HCT116 (cell line): ENCODE data around the gene ASCL2. TPM values are rescaled to one million over a fixed set of nuclear protein-coding genes. Genes with fewer than 3 reads are reported as not detected.

Experiments used
- ATAC-seq: fragments of 200-7000 bp; cut with Tn5 transposase; 2 replicates; pipeline ENCODE4 v1.9.1; 2020; ENCODE audit warnings: mild to moderate bottlenecking, moderate library complexity
- BruUV-seq: library from RNA; stranded (reverse); fragments of 400-500 nt; replicated peaks from 2 replicates; lab custom pipeline; 2021; lab: Mats Ljungman, UMichigan
- CTCF ChIA-PET: fragments of 300-600 bp; sonication (Branson Sonifier 250); formaldehyde crosslinking; loops from one replicate; lab custom pipeline; 2021; ENCODE audit warnings: antibody characterized with exemption; lab: Charles Lee
- POLR2A ChIA-PET: fragments of 300-600, 350-600 bp; sonication (Branson Sonifier 250); formaldehyde crosslinking; loops from one replicate; lab custom pipeline; 2021; ENCODE audit warnings: antibody characterized with exemption; lab: Charles Lee
- RAD21 ChIA-PET, 2 experiments: fragments of 300-600 bp; sonication (Branson Sonifier 250); formaldehyde crosslinking; loops; one replicate each; lab custom pipeline; 2023; ENCODE audit warnings: low total read pairs in 2 of 2; ENCODE audit not compliant: uncharacterized antibody in 2 of 2, unreplicated experiment in 2 of 2, low non-redundant PET in 1 of 2; lab: Charles Lee
- DNase-seq: peaks from one replicate; pipeline ENCODE4 v3.0.0-alpha.2; 2010; ENCODE audit warnings: low read depth, low spot score
- H2AFZ ChIP-seq: fragments of 200-600 bp; shearing (Covaris generic), sonication (generic); 2 replicates; pipeline ENCODE4 v1.6.1; 2017; ENCODE audit warnings: low read depth, mixed run types, mixed read lengths, antibody characterized with exemption, low read length; ENCODE audit not compliant: poor library complexity, severe bottlenecking
- H3K27ac ChIP-seq: 2 replicates; pipeline ENCODE4 v1.5.1; 2012; ENCODE audit warnings: low read depth, low read length
- H3K27me3 ChIP-seq: fragments of 200-600 bp; sonication (generic); 2 replicates; pipeline ENCODE4 v1.6.1; 2016; ENCODE audit warnings: mixed run types, low read length, mixed read lengths; ENCODE audit not compliant: insufficient read depth
- H3K36me3 ChIP-seq, 2 experiments: fragments of 200-500 bp in 1 of 2; fragments of 200-600 bp in 1 of 2; sonication (Bioruptor generic) in 1 of 2; sonication (generic) in 1 of 2; 2 replicates each; pipeline versions ENCODE4 v1.5.1 to v1.6.1; 2014 to 2016; ENCODE audit warnings: low read length in 2 of 2, inconsistent platforms in 1 of 2, mixed read lengths in 1 of 2, mixed run types in 1 of 2; ENCODE audit not compliant: insufficient read depth in 2 of 2, control insufficient read depth in 1 of 2
- H3K4me1 ChIP-seq, 2 experiments: fragments of 200-600 bp in 1 of 2; sonication (generic) in 1 of 2; 2 replicates each; pipeline versions ENCODE4 v1.5.1 to v1.6.1; 2012 to 2017; ENCODE audit warnings: low read length in 2 of 2, inconsistent platforms in 1 of 2, mild to moderate bottlenecking in 1 of 2, mixed read lengths in 1 of 2, mixed run types in 1 of 2, moderate library complexity in 1 of 2; ENCODE audit not compliant: insufficient read depth in 2 of 2, control insufficient read depth in 1 of 2
- H3K4me2 ChIP-seq: fragments of 200-600 bp; sonication (generic); 2 replicates; pipeline ENCODE4 v1.6.1; 2017; ENCODE audit warnings: mixed run types, low read length, mixed read lengths
- H3K4me3 ChIP-seq, 2 experiments: fragments of 200-600 bp in 1 of 2; sonication (generic) in 1 of 2; replicated peaks in 1 of 2; 2 replicates each; pipeline ENCODE4 v1.5.1; 2011 to 2016; ENCODE audit warnings: low read length in 2 of 2, control low read depth in 1 of 2, low read depth in 1 of 2, mild to moderate bottlenecking in 1 of 2, mixed read lengths in 1 of 2, mixed run types in 1 of 2
- H3K79me2 ChIP-seq: fragments of 200-600 bp; sonication (generic); 2 replicates; pipeline ENCODE4 v1.6.1; 2017; ENCODE audit warnings: mild to moderate bottlenecking, mixed run types, low read length, moderate library complexity, mixed read lengths; ENCODE audit not compliant: insufficient read depth
- H3K9ac ChIP-seq: fragments of 200-600 bp; sonication (generic); 2 replicates; pipeline ENCODE4 v1.6.1; 2016; ENCODE audit warnings: low read length, mixed read lengths
- H3K9me2 ChIP-seq: fragments of 200-600 bp; sonication (generic), shearing (Covaris generic); 2 replicates; pipeline ENCODE4 v1.6.1; 2017; ENCODE audit warnings: mixed run types, mild to moderate bottlenecking, moderate library complexity; ENCODE audit not compliant: insufficient read depth
- H3K9me3 ChIP-seq, 2 experiments: fragments of 200-500 bp in 1 of 2; fragments of 200-600 bp in 1 of 2; sonication (Bioruptor generic) in 1 of 2; sonication (generic) in 1 of 2; 2 replicates each; pipeline ENCODE4 v1.6.1; 2014 to 2017; ENCODE audit warnings: low read length in 2 of 2, mixed read lengths in 2 of 2, inconsistent platforms in 1 of 2, low read depth in 1 of 2, mild to moderate bottlenecking in 1 of 2, mixed run types in 1 of 2, moderate library complexity in 1 of 2; ENCODE audit not compliant: control insufficient read depth in 1 of 2, insufficient read depth in 1 of 2
- H4K20me1 ChIP-seq: fragments of 200-600 bp; sonication (generic), shearing (Covaris generic); 2 replicates; pipeline ENCODE4 v1.6.1; 2017; ENCODE audit warnings: mixed run types, mild to moderate bottlenecking, moderate library complexity; ENCODE audit not compliant: insufficient read depth
- CEBPB ChIP-seq: IDR thresholded peaks from 2 replicates; pipeline ENCODE4 v1.6.1; 2012; ENCODE audit warnings: low read depth
- EGR1 ChIP-seq: IDR thresholded peaks from 2 replicates; pipeline ENCODE4 v1.6.1; 2012; ENCODE audit warnings: low read depth
- EZH2 ChIP-seq: fragments of 200-600 bp; sonication (generic); IDR thresholded peaks from 2 replicates; pipeline ENCODE4 v1.6.1; 2017; ENCODE audit warnings: antibody characterized with exemption, mixed run types
- EZH2phosphoT487 ChIP-seq: fragments of 200-600 bp; IDR thresholded peaks from 2 replicates; pipeline ENCODE4 v1.6.1; 2018; ENCODE audit warnings: antibody characterized with exemption, borderline replicate concordance
- POLR2A ChIP-seq: IDR thresholded peaks from 2 replicates; pipeline ENCODE4 v1.7.0; 2011; ENCODE audit warnings: borderline replicate concordance; ENCODE audit not compliant: insufficient read depth, insufficient read length; ENCODE audit errors: extremely low read depth
- POLR2AphosphoS5 ChIP-seq: IDR thresholded peaks from 2 replicates; pipeline ENCODE4 v1.6.1; 2011; ENCODE audit warnings: mild to moderate bottlenecking, low read depth, low read length, moderate library complexity
- RAD21 ChIP-seq: IDR thresholded peaks from 2 replicates; pipeline ENCODE4 v1.6.1; 2012; ENCODE audit warnings: low read depth, mild to moderate bottlenecking
- SIN3A ChIP-seq: IDR thresholded peaks from 2 replicates; pipeline ENCODE4 v1.6.1; 2012; ENCODE audit warnings: low read depth
- SP1 ChIP-seq: IDR thresholded peaks from 2 replicates; pipeline ENCODE4 v1.6.1; 2012; ENCODE audit warnings: low read depth
- SRF ChIP-seq: IDR thresholded peaks from 2 replicates; pipeline ENCODE4 v1.6.1; 2012; ENCODE audit warnings: low read depth
- TCF7L2 ChIP-seq: IDR thresholded peaks from 2 replicates; pipeline ENCODE4 v1.7.0; 2011; ENCODE audit warnings: borderline replicate concordance, inconsistent platforms; ENCODE audit not compliant: insufficient read depth, insufficient read length; ENCODE audit errors: extremely low read depth
- YY1 ChIP-seq: IDR thresholded peaks from 2 replicates; pipeline ENCODE4 v1.6.1; 2011; ENCODE audit warnings: low read length, low read depth, moderate library complexity, mild to moderate bottlenecking; ENCODE audit not compliant: insufficient replicate concordance; ENCODE audit errors: extremely low read depth
- ZNF274 ChIP-seq: fragments of 200-500 bp; sonication (Bioruptor generic); IDR thresholded peaks from 2 replicates; pipeline ENCODE4 v1.6.1; 2014; ENCODE audit warnings: mild to moderate bottlenecking, low read depth, low read length, inconsistent platforms
- intact Hi-C: fragments of 100-400 bp; cut with micrococcal nuclease; formaldehyde crosslinking; loops from 2 replicates; pipeline ENCODE4 v1.10.0; 2022
- total RNA-seq: library from RNA; stranded (reverse); gene quantifications from one replicate; pipeline ENCODE4 v1.2.1, GENCODE V29; 2021; ENCODE audit not compliant: unreplicated experiment
- TF ChIP-seq, protein P1 (sequence below): IDR thresholded peaks from 2 replicates; pipeline ENCODE4 v1.6.1; 2012
- TF ChIP-seq, protein P2 (sequence below), 3 experiments: fragments of 200-600 bp in 1 of 3; sonication (generic) in 1 of 3; IDR thresholded peaks in 2 of 3; conservative IDR thresholded peaks in 1 of 3; 2 replicates each; pipeline ENCODE4 v1.5.1; 2012 to 2017; ENCODE audit warnings: low read depth in 2 of 3, low read length in 2 of 3, antibody characterized with exemption in 1 of 3, borderline replicate concordance in 1 of 3, control low read depth in 1 of 3, mild to moderate bottlenecking in 1 of 3, mixed read lengths in 1 of 3, mixed run types in 1 of 3, moderate library complexity in 1 of 3; ENCODE audit not compliant: insufficient read depth in 1 of 3
- TF ChIP-seq, protein P3 (sequence below): IDR thresholded peaks from 2 replicates; pipeline ENCODE4 v1.6.1; 2012

ASCL2 gene
- total RNA-seq, 1 experiment from 2014 or later: not detected

DNA sequence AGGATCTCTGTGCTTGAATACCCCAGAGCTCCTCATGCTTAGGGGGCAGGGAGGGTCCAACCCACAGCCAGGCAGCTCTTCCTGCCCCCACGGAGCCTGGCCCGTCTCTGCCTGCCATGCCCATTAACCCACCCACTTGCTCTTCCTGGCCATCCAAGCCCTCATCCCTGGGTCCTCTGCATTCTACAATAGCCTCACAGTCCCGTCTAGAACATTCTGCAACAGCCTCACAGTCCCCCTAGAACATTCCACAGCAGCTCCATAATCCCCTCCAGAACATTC is 46.5 kb upstream of the ASCL2 start:
- TF ChIP-seq ZNF274: no peak
- RAD21 ChIA-PET: no interaction called here
- no peak overlapping the region for H3K9ac ChIP-seq
- intact Hi-C loops: no loop called here
- no peak overlapping the region for H3K4me2 ChIP-seq
- H3K27me3 ChIP-seq: 0 out of 2 replicates have a peak, but pooled peaks cover 3% of the 10 kb centered on the region
- no peak overlapping the region for H3K27ac ChIP-seq
- no peak overlapping the region for H3K4me3 ChIP-seq
- DNase-seq (no peak), ATAC-seq (no peak)
- BruUV-seq: no TSS peak
- POLR2A ChIA-PET: no interaction called here
- no peaks in the 10 kb centered on the region for H4K20me1 ChIP-seq
- no peaks in the 10 kb centered on the region for H3K9me2 ChIP-seq
- H3K79me2 ChIP-seq: no peaks in the 10 kb centered on the region
- H3K4me1 ChIP-seq: peaks cover 0 to 18% of the 10 kb centered on the region in 2 experiments
- H3K36me3 ChIP-seq: no peaks in the 10 kb centered on the region
- no peak overlapping the region for H2AFZ ChIP-seq
- CTCF ChIA-PET: no interaction called here
- H3K9me3 ChIP-seq: no peaks in the 10 kb centered on the region

DNA sequence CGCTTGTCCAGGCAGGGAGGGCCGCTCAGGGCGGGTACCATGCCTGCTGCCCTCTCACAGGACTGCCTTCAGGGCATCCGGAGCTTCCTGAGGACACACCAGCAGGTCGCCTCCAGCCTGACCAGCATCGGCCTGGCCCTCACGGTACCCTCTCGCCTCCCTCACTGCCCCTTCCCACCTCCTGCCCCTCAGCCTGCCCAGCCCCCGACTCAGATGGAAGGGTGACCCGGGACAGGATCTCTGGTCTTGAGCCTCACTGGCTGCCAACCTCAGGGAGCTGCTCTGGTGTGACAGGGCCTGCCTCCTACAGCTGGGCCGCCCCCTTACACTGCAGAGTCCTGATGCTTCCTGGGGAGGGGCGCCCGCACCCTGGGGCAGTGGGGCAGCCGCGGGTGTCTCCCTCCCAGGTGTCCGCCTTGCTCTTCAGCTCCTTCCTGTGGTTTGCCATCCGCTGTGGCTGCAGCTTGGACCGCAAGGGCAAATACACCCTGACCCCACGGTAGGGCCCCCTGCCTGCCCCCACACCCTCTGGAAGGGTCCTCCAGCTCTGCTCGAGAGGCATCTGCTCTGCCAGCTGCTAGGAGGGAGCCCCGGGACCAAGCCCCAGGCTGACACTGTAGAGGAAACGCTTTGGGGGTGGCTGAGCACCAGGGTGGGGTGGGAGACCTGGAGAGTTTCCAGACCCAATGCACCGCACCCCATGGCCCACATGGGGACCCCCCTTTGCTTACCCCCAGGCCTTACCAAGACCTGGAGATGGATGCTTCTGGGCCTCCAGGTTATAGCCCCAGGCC is 46.0 kb upstream of the ASCL2 start:
- TF ChIP-seq RAD21 (no peak), YY1 (no peak), POLR2AphosphoS5 (no peak), EZH2 (no peak), EZH2phosphoT487 (no peak), CEBPB (no peak), TCF7L2 (no peak), SP1 (no peak), POLR2A (no peak), ZNF274 (no peak), SRF (no peak), EGR1 (no peak), SIN3A (no peak)
- TF ChIP-seq, protein P1, sequence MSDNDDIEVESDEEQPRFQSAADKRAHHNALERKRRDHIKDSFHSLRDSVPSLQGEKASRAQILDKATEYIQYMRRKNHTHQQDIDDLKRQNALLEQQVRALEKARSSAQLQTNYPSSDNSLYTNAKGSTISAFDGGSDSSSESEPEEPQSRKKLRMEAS: no peak
- TF ChIP-seq, protein P2, sequence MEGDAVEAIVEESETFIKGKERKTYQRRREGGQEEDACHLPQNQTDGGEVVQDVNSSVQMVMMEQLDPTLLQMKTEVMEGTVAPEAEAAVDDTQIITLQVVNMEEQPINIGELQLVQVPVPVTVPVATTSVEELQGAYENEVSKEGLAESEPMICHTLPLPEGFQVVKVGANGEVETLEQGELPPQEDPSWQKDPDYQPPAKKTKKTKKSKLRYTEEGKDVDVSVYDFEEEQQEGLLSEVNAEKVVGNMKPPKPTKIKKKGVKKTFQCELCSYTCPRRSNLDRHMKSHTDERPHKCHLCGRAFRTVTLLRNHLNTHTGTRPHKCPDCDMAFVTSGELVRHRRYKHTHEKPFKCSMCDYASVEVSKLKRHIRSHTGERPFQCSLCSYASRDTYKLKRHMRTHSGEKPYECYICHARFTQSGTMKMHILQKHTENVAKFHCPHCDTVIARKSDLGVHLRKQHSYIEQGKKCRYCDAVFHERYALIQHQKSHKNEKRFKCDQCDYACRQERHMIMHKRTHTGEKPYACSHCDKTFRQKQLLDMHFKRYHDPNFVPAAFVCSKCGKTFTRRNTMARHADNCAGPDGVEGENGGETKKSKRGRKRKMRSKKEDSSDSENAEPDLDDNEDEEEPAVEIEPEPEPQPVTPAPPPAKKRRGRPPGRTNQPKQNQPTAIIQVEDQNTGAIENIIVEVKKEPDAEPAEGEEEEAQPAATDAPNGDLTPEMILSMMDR (IDR thresholded peaks at IDR 0.05 in 2 of 3, conservative IDR thresholded peaks at IDR 0.05 in 1 of 3; ENCODE audit: borderline replicate concordance in 1 of 3, insufficient read depth in 1 of 3, low read depth in 2 of 3, low read length in 2 of 3): no peak
- TF ChIP-seq, protein P3, sequence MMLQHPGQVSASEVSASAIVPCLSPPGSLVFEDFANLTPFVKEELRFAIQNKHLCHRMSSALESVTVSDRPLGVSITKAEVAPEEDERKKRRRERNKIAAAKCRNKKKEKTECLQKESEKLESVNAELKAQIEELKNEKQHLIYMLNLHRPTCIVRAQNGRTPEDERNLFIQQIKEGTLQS: no peak
- Histone ChIP-seq H3K79me2 (no peaks in the 10 kb centered on the region), H3K4me3 (no peak overlapping the region), H3K27me3 (0 out of 2 replicates have a peak, but pooled peaks cover under 1% of the 10 kb centered on the region), H3K4me2 (no peak overlapping the region), H3K36me3 (no peaks in the 10 kb centered on the region), H4K20me1 (no peaks in the 10 kb centered on the region), H3K9ac (no peak overlapping the region), H3K4me1 (peaks cover 0 to 20% of the 10 kb centered on the region in 2 experiments), H3K9me2 (no peaks in the 10 kb centered on the region), H3K27ac (no peak overlapping the region), H2AFZ (no peak overlapping the region), H3K9me3 (no peaks in the 10 kb centered on the region)
- DNase-seq (no peak), ATAC-seq (no peak)
- BruUV-seq: no TSS peak
- ChIA-PET RAD21 (no interaction called here), CTCF (no interaction called here), POLR2A (no interaction called here)
- intact Hi-C loops: no loop called here
